ENCODE measurements around the gene TTC7B. TPM values are rescaled to one million over a fixed set of nuclear protein-coding genes. Genes with fewer than 3 reads are reported as not detected.

TTC7B gene
- total and polyA plus RNA-seq, 9 of the 15 experiments (the other 6 are each of a cell fraction or from before 2014, with no cell fraction given) = 2.2 to 77.2 (median 36.7) TPM

DNA sequence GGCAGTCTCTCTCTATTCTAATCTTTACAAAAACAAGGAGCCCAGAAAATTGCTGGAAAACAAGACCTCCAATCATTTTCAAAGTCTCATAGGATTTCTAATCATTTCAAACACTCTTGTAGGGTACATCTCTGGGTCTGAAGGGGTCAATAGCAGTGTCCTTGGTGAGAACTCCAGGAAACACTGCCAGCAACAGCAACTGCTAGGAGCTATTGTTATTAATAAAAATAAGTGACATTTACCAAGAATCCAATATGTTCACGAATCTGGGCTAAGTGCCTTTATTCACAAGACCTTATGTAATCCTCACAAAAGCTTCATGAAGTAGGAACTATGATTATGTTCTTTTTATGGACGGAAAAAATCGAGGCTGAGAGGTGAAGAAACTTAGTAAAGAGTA is 72.8 kb downstream of the TTC7B start:
- Histone ChIP-seq H3K9me3 (replicated peaks; ENCODE audit: control insufficient read depth, insufficient read depth, low read depth, low read length) (no peaks in the 10 kb centered on the region), H4K20me1 (replicated peaks; ENCODE audit: control insufficient read depth, insufficient read depth, low read length) (no peaks in the 10 kb centered on the region), H3K4me2 (ENCODE audit: insufficient read depth, low read length) (no peak overlapping the region), H3K27me3 (ENCODE audit: control insufficient read depth in 2 of 2, insufficient read depth in 2 of 2, low read length in 2 of 2) (no peaks in the 10 kb centered on the region), H3K79me2 (ENCODE audit: control insufficient read depth, insufficient read depth, low read length) (no peaks in the 10 kb centered on the region), H3K9ac (ENCODE audit: insufficient read depth in 1 of 2, low read depth in 2 of 2, low read length in 2 of 2) (no peak overlapping the region), H2AFZ (ENCODE audit: low read depth, low read length) (no peak overlapping the region), H3K4me1 (replicated peaks in 1 of 2; ENCODE audit: control insufficient read depth in 2 of 2, insufficient read depth in 2 of 2, low read length in 2 of 2) (no peaks in the 10 kb centered on the region), H3K36me3 (ENCODE audit: control insufficient read depth, insufficient read depth, low read length) (peaks cover 14% of the 10 kb centered on the region; the same call in 2 of the 3 replicates), H3K27ac (ENCODE audit: extremely low read depth, low read depth, low read length) (no peak overlapping the region), H3K4me3 (no peak overlapping the region), H3K9me1 (ENCODE audit: control insufficient read depth, insufficient read depth, low read length) (no peaks in the 10 kb centered on the region)
- in situ Hi-C loops (cut with MboI) = no loop called here
- FAIRE-seq (no peak), ATAC-seq (no peak), DNase-seq (ENCODE audit: extremely low read depth in 1 of 4, low spot score in 3 of 4) (no peak)
- ChIA-PET CTCF (ENCODE audit: low intra/inter-chr PET ratio) (no interaction called here), POLR2A (interaction anchor here (0.7 to 0.9 kb wide), 3 partner anchors 9 to 14 kb away, joined by 3 read pairs; no protein-coding TSS in a partner anchor)
- intact Hi-C loops (cut with micrococcal nuclease) = no loop called here
- WGBS (ENCODE audit: insufficient coverage, low coverage, missing lambda C conversion rate) = 57% methylated on average over 3 of the region's 3 CpGs
- TF ChIP-seq SMARCA5 (IDR thresholded peaks at IDR 0.05) (no peak), HDGF (IDR thresholded peaks at IDR 0.05) (no peak), SAP30 (IDR thresholded peaks at IDR 0.05; ENCODE audit: borderline replicate concordance, insufficient read depth, low read depth, low read length, poor library complexity, severe bottlenecking) (no peak), ZNF140 (CRISPR knock-in tag; IDR thresholded peaks at IDR 0.05) (no peak), RAD21 (CRISPR knock-in tag; conservative IDR thresholded peaks at IDR 0.05 in 1 of 2, IDR thresholded peaks at IDR 0.05 in 1 of 2) (no peak), HNRNPH1 (optimal IDR thresholded peaks at IDR 0.05; ENCODE audit: low read depth, low read length) (no peak), LARP7 (IDR thresholded peaks at IDR 0.05) (no peak), SRSF7 (optimal IDR thresholded peaks at IDR 0.05; ENCODE audit: low read depth, low read length) (no peak), UBTF (IDR thresholded peaks at IDR 0.05; ENCODE audit: borderline replicate concordance in 1 of 2, low read depth in 2 of 2, low read length in 2 of 2) (no peak), CXXC5 (CRISPR knock-in tag; IDR thresholded peaks at IDR 0.05) (no peak), ZKSCAN1 (IDR thresholded peaks at IDR 0.05; ENCODE audit: low read depth, low read length) (no peak), GTF2E2 (tag; IDR thresholded peaks at IDR 0.05) (no peak), NUFIP1 (IDR thresholded peaks at IDR 0.05; ENCODE audit: partially characterized antibody) (no peak), E2F5 (CRISPR knock-in tag; IDR thresholded peaks at IDR 0.05) (no peak), ETS2 (tag; IDR thresholded peaks at IDR 0.05; ENCODE audit: borderline replicate concordance, poor library complexity, severe bottlenecking) (no peak), C11orf30 (IDR thresholded peaks at IDR 0.05; ENCODE audit: low read depth) (no peak), ARID2 (IDR thresholded peaks at IDR 0.05) (no peak)
- TF ChIP-seq, protein P1, sequence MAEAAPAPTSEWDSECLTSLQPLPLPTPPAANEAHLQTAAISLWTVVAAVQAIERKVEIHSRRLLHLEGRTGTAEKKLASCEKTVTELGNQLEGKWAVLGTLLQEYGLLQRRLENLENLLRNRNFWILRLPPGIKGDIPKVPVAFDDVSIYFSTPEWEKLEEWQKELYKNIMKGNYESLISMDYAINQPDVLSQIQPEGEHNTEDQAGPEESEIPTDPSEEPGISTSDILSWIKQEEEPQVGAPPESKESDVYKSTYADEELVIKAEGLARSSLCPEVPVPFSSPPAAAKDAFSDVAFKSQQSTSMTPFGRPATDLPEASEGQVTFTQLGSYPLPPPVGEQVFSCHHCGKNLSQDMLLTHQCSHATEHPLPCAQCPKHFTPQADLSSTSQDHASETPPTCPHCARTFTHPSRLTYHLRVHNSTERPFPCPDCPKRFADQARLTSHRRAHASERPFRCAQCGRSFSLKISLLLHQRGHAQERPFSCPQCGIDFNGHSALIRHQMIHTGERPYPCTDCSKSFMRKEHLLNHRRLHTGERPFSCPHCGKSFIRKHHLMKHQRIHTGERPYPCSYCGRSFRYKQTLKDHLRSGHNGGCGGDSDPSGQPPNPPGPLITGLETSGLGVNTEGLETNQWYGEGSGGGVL (CRISPR knock-in tag; IDR thresholded peaks at IDR 0.05) = no peak
- no TSS peak for BruUV-seq (replicated peaks)

All from K562 (cell line).